GM10248 (cell line): Measurements from ENCODE around the gene CCDC148.
"Not testable (repeated sequence)": the region's sequence is repeated elsewhere in the genome, so short reads cannot be mapped to it uniquely, and the experiment has no call there.

Experiments
- CTCF ChIA-PET: fragments of 300-600 bp; sonication (Branson Sonifier 250); formaldehyde crosslinking; extraction: SDS; loops from one replicate; lab custom pipeline; 2021; ENCODE audit warnings: antibody characterized with exemption; lab: Yijun Ruan, JAX
- POLR2A ChIA-PET: fragments of 350-650 bp; sonication (Branson Sonifier 250); formaldehyde crosslinking; extraction: SDS; loops from one replicate; lab custom pipeline; 2020; ENCODE audit warnings: antibody characterized with exemption; lab: Yijun Ruan, JAX
- DNase-seq: peaks from one replicate; pipeline ENCODE4 v3.0.0; 2012; ENCODE audit errors: extremely low spot score
- TF ChIP-seq, protein P1 (sequence below): IDR thresholded peaks from 2 replicates; pipeline ENCODE4 v1.5.1; 2012; ENCODE audit warnings: mild to moderate bottlenecking, low read depth; ENCODE audit errors: extremely low read depth, missing control alignments, control extremely low read depth

CCDC148 gene

DNA sequence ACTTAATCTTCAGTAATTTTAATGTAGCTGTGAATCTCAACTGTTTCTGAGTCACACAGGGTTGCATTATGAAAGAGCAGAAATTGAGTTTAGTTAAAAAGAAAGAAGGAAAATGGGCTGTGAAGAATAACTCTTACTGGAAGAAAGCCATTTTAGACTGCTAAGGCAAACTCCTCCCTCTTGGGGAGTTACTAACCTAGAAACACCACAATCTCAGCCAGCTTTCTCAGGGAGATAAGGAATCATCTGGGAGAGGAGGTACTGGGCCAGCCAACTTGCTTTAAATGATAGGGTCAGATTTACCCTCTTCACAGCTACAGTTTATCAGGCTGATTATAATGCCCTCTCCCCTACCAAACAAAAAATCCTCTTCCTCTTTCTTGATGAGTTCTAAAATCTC is 119.5 kb downstream of the CCDC148 start:
- CTCF ChIA-PET, result no interaction called here
- no peak for DNase-seq
- POLR2A ChIA-PET, result no interaction called here
- TF ChIP-seq, protein P1, sequence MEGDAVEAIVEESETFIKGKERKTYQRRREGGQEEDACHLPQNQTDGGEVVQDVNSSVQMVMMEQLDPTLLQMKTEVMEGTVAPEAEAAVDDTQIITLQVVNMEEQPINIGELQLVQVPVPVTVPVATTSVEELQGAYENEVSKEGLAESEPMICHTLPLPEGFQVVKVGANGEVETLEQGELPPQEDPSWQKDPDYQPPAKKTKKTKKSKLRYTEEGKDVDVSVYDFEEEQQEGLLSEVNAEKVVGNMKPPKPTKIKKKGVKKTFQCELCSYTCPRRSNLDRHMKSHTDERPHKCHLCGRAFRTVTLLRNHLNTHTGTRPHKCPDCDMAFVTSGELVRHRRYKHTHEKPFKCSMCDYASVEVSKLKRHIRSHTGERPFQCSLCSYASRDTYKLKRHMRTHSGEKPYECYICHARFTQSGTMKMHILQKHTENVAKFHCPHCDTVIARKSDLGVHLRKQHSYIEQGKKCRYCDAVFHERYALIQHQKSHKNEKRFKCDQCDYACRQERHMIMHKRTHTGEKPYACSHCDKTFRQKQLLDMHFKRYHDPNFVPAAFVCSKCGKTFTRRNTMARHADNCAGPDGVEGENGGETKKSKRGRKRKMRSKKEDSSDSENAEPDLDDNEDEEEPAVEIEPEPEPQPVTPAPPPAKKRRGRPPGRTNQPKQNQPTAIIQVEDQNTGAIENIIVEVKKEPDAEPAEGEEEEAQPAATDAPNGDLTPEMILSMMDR, result no peak

DNA sequence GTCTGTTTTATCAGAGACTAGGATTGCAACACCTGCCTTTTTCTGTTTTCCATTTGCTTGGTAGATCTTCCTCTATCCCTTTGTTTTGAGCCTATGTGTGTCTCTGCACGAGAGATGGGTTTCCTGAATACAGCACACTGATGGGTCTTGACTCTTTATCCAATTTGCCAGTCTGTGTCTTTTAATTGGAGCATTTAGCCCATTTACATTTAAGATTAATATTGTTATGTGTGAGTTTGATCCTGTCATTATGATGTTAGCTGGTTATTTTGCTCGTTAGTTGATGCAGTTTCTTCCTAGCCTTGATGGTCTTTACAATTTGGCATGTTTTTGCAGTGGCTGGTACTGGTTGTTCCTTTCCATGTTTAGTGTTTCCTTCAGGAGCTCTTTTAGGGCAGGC is 124.8 kb downstream of the CCDC148 start:
- DNase-seq, POLR2A ChIA-PET, CTCF ChIA-PET: not testable (repeated sequence)

DNA sequence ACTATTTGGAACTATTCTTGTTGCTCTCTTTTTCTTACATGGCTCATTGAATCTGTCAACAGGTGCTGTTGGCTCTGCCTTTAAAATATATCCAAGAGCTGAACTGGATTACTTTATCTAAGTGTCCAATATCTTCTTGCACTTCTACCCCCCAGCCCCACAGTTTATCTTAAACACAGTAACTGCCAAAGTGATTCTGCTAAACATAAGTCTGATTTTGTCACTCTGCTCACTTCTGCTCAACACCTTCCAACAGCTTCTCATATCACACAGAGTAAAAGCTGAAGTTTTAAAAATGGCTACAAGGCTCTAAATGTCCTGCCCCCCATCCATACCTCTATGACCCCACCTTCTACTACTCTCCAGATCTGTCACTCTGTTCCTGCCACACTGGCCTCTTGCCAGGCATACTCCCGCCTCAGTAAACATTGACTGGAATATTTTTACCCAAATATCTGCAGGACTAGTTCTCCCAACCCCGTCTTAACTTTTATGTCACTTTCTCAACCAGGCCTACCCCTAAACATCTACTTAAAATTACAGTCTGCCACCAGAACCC is 130.7 kb downstream of the CCDC148 start:
- no peak for DNase-seq
- POLR2A ChIA-PET, result no interaction called here
- TF ChIP-seq, protein P1, result no peak
- CTCF ChIA-PET, result no interaction called here

DNA sequence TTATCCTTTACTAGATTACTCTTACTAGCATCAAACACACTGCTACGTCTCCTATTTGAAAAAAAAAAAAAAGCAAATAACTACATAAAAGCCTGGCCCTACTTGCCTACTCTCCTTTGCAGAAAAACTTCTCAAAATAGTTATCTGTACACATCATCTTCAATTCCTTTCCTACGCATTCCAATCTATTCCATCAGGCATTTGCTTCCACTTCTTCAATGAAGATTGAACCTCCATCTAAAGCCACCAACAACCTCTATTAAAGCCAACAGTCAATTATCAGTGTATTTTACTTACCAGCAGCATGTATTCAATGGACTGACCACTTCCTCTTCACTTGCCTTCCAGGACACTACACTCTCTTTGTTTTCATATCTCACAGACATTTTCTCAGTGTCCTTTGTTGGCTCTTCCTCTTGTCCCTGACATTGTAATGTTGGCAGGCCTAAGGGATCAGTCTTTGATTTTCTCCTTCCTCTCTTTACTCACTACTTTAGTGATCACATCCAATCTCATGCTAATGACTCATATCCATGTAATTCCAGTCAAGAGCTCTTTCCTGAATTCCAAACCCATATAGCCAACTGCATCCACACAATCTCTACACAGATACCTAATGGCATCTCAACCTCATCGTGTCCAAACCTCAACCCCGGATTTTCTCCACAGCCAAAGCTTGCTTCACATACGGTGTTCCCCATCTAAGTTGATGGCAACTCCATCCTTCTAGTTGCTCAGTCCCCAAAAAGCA is 131.3 kb downstream of the CCDC148 start:
- CTCF ChIA-PET, result no interaction called here
- DNase-seq, result no peak

DNA sequence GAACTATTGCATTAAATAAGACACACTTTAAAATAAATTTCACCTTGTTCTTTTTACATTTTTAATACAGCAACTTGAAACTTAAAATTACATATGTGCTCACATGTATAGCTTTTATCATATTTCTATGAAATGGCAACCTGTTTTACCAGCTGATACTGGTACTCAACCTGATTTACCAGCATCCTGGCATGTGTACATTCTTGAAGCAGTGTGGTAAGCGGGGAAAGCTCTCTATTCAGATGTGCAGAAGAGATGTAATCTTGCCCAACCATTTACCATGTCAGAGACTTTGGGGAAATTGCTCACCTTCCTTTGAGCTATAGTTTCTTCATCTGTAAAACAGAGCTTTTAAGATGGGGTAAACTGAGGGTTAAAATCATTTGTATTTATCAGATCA is 133.2 kb downstream of the CCDC148 start:
- TF ChIP-seq, protein P1, result no peak
- CTCF ChIA-PET, result interaction anchor here (1.4 kb wide), 1 partner anchor 22 kb away, joined by 3 read pairs; no protein-coding TSS in a partner anchor
- POLR2A ChIA-PET, result no interaction called here
- DNase-seq, result no peak

More for the DNA sequence above, 131.3 kb downstream of the CCDC148 start:
- POLR2A ChIA-PET, result no interaction called here
- TF ChIP-seq, protein P1, result no peak

DNA sequence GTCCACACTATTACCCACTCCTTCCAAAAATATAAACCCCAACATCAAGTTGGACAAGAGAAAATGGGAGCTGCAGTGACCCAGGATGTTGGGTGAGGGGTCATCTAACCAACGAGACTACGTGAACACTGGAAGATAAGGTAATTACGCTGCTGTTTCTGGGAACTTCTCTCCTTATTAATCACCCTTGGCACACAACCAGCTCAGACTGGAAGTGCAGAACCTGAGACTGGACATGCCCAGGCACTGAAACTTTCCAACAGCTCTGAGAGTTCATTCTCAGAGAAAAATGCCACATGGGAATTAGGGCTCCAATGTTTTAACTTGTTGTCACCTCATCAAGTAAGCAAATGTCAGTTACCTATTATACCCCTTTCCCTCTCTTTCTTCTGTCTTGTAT is 135.3 kb downstream of the CCDC148 start:
- ChIA-PET POLR2A (no interaction called here), CTCF (interaction anchor here (1.2 kb wide), 1 partner anchor 10 kb away, joined by 3 read pairs; no protein-coding TSS in a partner anchor)
- TF ChIP-seq, protein P1, result no peak
- DNase-seq, result no peak

DNA sequence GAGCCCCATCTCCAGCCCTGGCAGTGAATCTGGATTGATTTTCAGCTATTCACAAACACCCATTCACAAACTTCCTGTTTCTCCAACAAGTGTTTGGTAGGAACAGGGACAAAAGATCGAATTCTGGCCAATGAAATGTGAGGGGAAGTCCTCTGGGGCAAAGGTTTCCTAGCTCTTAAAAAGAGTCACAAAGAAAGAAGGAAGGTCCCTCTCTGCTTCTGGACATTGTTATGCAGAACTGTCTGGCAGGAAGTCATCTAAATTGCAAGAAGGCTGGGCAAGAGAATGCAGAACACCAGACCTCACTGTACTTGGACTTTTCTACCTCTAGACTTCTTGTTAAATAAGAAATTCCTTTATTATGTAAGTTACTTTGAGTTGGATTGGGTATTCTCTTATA is 137.3 kb downstream of the CCDC148 start:
- TF ChIP-seq, protein P1, result no peak
- DNase-seq, result no peak
- ChIA-PET CTCF (interaction anchor here (0.9 kb wide), 1 partner anchor 22 kb away, joined by 3 read pairs; no protein-coding TSS in a partner anchor), POLR2A (no interaction called here)
